Measurements from ENCODE around the gene MEI4.
"Not testable (repeated sequence)": the region's sequence is repeated elsewhere in the genome, so short reads cannot be mapped to it uniquely, and the experiment has no call there.

MEI4 gene

GRCh38 chr6:77652739-77653138 lies at the start of gene MEI4:
MEI4 (plus strand) TSS chr6:77653039; CDS start chr6:77690672, 37,633 bp downstream.
- no peak for DNase-seq

GRCh38 chr6:77604476-77604875 lies 48.4 kb upstream of the MEI4 start:
- DNase-seq, result no peak

DNA sequence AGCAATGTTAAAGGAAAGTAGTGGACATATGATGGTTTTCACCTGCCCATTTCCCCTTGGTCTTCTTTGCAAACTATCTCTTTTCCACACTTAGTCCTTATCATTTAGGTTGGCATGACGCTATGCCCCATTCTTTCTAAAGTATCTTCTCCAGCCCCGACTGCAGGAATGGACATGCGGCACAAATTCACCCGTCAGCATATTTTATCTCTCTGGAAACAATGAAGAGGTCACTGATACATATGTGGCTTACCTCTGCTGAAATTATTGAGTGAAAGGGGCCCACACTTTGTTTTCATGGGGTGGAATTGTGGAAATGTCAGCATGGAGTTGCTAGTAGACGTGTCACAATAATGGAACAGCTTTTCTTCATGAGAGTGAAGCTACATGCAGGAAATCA lies 45.8 kb upstream of the MEI4 start:
- no peak for DNase-seq

GRCh38 chr6:77609106-77609505 lies 43.7 kb upstream of the MEI4 start:
- peak in 2 of 56 donors; percentile 1 to 2 for DNase-seq

GRCh38 chr6:77619114-77619513 lies 33.7 kb upstream of the MEI4 start:
- DNase-seq, result no peak

DNA sequence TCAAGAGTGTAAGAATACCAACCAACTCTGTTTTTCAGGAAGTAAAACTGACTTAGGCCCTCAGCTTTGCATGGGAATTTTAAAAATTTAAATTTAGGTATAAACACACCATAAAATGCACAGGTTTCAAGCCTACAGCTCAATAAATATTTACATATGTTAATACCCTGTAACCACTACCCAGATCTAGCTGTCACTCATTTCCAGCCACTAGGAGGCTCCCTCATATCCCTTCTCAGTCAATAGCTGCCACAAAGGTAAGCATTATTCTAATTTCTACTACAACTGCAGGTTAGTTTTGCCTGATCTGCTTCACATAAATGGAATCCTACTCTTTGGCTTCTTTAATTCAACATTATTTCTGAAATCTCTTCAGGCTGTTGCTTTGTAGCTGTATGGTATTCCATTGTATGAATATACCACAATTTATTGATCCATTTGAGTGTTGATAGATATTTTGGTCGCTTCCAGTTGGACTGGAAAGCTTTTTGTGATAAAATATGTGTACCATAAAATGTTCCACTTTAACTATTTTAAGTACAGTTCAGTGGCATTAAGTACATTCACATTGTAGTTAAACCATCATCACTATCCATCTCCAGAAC lies 32.5 kb upstream of the MEI4 start:
- no peak for DNase-seq

DNA sequence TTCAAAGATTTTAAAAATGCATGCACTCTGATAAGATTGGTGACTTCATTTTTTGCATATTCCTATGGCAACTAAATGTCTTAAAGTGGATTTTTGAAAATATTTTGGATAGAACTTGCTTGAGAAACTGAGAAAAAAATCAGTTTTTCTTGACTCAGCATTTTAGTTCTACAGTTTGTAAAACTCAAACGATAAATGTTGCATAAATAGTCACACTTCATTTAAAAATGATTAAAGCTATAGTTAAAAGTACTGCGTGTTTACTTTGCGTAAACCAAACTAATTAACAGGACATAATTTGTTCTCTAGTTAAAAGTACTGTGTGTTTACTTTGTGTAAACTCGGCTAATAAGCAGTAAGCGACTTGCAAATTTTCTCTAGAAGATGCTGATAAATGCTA lies 28.3 kb upstream of the MEI4 start:
- no peak for DNase-seq

- DNase-seq, result no peak
These were observed 26.4 kb upstream of the MEI4 start for GRCh38 chr6:77626426-77626825.

- DNase-seq, result no peak
These were observed 22.8 kb upstream of the MEI4 start for GRCh38 chr6:77630014-77630413.

- no peak for DNase-seq
These were observed 19.4 kb upstream of the MEI4 start for GRCh38 chr6:77633471-77633870.

DNA sequence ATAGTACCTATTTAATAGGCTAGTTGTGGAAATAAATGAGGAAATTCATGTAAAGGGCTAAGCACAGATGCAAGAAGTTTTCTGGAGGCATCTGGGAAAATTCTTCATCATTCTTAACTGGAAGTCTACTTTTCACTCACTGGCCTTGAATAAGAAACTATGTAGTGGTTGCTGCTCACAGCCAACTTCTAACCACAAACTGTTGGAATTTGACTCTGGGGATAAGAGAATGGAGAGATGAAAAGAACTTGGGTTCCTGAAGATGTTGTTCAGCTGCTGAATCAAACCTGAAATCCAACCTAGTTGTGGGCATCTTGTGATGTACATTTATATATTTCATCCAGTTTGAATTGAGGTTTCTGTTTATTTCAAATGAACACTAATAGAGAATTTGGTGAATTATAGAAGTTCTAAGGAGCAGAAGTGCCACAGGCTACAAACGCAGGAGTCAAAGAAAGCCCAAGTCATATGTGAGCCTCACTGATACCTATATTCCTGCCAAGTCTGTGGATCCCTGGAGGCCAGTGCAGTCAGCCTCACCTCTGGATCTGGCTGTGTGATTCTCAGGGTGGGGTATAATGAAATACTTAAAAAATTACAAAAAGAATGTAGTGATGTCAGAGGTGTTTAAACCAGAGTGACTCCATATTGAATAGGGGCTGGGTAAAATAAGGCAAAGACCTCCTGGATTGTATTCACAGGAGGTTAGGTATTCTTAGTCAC lies 18.7 kb upstream of the MEI4 start:
- DNase-seq, result no peak

GRCh38 chr6:77638129-77638830 lies 14.6 kb upstream of the MEI4 start:
- DNase-seq, result no peak

DNA sequence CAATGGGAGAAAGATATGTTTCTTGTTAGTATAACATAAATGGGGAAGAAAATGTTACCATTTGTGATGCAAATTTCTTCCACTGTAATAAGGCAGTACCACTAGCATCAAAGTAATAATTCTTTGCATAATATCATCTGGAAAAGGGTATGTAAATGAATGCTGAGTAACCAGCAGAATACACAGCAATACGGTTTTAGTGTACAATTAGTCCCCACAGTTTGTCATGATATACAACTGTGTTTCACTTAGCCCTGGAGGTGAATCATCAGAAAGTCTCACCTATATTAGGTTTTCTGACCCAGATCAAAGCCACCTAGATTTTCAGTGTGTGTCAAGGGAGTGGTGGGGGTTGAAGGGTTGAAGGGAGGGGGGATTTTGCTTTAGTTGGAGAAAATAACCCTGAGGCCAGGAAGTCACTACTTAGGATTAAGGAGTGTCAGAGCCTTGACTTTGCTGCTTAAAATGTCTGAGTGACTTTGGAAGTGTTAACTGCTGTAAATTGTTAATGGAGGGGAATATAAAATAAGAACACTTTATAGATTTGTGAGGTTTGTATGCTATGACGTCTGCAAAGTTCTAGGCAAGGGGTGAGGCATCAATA lies 8.6 kb upstream of the MEI4 start:
- no peak for DNase-seq

DNA sequence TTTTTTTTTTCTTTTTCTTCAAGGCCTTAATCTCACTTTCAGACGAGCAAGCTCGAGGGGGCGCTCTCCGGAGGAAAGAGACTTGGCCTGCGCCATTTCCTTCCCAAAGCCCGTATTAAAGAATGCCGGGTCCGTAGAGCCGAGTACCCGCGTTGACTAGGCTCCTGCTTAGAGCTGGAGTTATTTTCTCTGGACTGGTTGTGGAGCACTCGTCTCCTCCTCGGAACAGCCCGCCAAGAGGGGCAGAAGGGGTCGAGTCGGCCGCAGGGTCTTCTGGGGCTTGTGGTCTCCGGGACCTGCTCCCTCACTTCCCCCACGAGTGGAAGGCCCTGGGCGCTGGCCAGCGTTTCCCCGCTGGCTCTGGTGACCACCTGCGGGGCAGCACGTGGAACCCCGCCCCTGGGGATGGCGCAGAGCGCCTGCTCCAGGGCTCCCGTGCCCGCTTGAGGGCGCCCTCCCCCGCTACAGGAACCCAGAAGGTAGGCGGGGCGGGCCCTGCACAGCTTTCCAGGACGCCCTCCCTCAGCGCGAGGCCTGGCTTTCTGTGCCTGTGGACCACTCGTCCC lies 2.7 kb upstream of the MEI4 start:
- DNase-seq, result peak in 22 of 56 donors; percentile 0 to 31 (median 6)

DNA sequence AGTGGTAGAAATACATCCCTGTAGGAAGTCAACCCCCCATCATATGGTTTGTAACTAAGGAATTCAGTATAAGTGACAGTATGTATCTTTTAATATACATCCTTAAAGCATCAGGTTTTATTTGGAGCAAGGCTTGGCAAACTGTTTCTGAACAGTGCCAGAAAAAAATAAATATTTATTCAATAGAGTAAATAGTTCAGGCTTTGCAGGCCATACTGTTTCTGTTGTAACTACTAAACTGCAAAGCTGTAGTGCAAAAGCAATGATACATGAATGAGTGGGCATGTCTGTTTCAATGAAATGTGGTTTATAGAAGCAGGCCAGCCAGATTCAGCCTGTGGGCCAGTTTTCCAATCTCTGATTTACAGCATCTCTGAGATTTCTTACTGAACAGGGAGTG lies 977 bp downstream of the MEI4 start:
- DNase-seq, result no peak

- DNase-seq, result not testable (repeated sequence)
These were observed 2.2 kb downstream of the MEI4 start for GRCh38 chr6:77655035-77655434.

DNA sequence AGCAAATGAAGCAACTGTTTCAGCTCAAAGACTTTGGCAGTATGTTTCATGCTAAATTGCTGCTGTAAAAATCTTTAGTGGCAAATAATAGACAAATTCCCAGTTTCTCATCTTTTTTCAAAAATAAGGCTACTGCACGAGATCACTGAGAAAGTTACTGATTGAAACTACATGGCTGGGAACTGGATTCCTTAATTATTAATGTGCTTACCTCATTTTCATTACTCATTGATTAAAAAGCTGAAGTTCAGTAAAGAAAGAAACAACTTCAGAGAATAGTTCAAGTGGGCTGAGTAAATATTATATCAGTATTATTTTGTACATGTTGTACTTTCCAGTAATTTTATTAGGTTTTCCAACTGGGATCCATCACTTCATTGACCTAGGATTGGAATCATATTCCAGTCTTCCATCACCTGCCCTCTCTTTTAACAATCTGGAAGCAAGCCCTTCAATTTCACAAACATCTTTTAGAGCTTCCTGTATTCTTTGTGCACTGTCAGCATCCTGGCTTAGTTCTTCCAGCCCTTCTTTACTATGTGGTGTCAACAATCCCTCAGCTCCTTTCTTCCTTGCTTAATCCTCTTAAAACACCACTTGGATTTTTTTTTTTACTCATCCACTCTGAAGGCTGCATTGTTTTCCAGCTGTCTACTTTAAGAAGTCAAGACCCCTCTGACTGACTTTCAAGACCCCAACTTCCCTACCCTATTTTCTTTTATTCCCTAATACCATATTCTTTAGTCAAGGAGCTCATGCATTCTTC lies 4.3 kb downstream of the MEI4 start:
- DNase-seq, result no peak

- no peak for DNase-seq
These were observed 13.5 kb downstream of the MEI4 start for GRCh38 chr6:77666340-77666739.

GRCh38 chr6:77666846-77667245 lies 14.0 kb downstream of the MEI4 start:
- no peak for DNase-seq

- DNase-seq, result no peak
These were observed 17.1 kb downstream of the MEI4 start for GRCh38 chr6:77669913-77670312.

GRCh38 chr6:77674211-77674610 lies 21.4 kb downstream of the MEI4 start:
- DNase-seq, result no peak
